Stimulated activated naive CD8-positive, alpha-beta T cell treated with anti-CD3 and anti-CD28 coated beads, Interleukin-15, Interleukin-2, amounts not matched to agents 100 ng/mL and 50 ng/mL, for 24 hours (primary cell): Measurements from ENCODE around the gene SCGB1A1.

Source experiments
- H3K27ac Mint-ChIP-seq: one replicate; pipeline ENCODE4 v1.8.0; 2021; ENCODE audit warnings: mild to moderate bottlenecking, mixed read lengths
- H3K27me3 Mint-ChIP-seq: one replicate; pipeline ENCODE4 v1.8.0; 2021; ENCODE audit warnings: mixed read lengths
- H3K36me3 Mint-ChIP-seq: one replicate; pipeline ENCODE4 v1.8.0; 2021; ENCODE audit warnings: low read depth, mixed read lengths
- H3K4me1 Mint-ChIP-seq: one replicate; pipeline ENCODE4 v1.8.0; 2021; ENCODE audit warnings: low read depth, mixed read lengths
- H3K4me3 Mint-ChIP-seq: one replicate; pipeline ENCODE4 v1.8.0; 2021; ENCODE audit warnings: mild to moderate bottlenecking, mixed read lengths
- H3K9me3 Mint-ChIP-seq: one replicate; pipeline ENCODE4 v1.8.0; 2021; ENCODE audit warnings: mixed read lengths

Gene SCGB1A1

GRCh38 chr11:62463121-62463542 lies 44.3 kb downstream of the SCGB1A1 start:
- Mint-ChIP-seq H3K9me3 (no peaks in the 10 kb centered on the region), H3K4me3 (no peak overlapping the region), H3K36me3 (no peaks in the 10 kb centered on the region), H3K4me1 (no peaks in the 10 kb centered on the region), H3K27ac (no peak overlapping the region), H3K27me3 (no peaks in the 10 kb centered on the region)

- Mint-ChIP-seq H3K27ac (no peak overlapping the region), H3K36me3 (no peaks in the 10 kb centered on the region), H3K27me3 (no peaks in the 10 kb centered on the region), H3K4me3 (no peak overlapping the region), H3K4me1 (no peaks in the 10 kb centered on the region), H3K9me3 (no peaks in the 10 kb centered on the region)
These were observed 45.8 kb downstream of the SCGB1A1 start for GRCh38 chr11:62464655-62465054.

DNA sequence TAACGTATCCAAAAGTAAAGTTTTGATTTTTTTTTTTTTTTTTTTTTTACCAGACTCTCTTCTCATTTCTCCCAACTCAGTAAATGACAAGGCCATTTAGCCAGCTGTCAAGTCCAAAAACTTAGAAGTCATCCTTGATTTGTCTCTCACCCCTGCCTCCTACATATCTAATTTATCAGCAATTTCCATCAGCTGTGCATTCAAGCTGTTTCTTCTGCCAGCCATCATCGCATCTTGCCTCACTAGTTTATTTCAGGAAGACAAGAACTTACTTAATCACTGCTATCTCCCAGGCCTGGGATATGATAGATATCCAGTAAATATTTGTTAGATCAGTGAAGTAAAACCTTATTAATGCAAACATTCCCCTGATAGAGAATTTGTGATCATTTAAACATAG lies 47.6 kb downstream of the SCGB1A1 start:
- Mint-ChIP-seq H3K27ac (no peak overlapping the region), H3K36me3 (no peaks in the 10 kb centered on the region), H3K9me3 (no peaks in the 10 kb centered on the region), H3K4me1 (no peaks in the 10 kb centered on the region), H3K4me3 (no peak overlapping the region), H3K27me3 (no peaks in the 10 kb centered on the region)

DNA sequence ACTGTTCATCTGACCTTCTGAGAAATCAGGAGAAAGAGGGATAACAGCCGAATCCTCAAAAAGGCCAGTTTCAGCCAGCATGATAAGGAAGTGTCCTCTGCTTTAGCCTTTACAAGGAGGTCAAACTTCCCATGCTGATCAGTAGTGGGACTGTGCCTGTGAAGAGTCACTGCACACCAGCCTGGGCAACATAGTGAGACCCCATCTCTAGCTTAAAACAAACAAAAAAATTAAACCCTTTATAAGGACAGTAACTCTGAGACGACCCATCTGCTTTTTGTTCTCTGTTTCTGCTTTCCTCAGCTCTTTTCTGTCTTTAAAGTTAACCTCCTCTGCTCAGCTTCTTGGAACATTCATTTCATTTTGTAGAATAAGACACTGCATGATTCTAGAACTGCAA lies 49.7 kb downstream of the SCGB1A1 start:
- no peaks in the 10 kb centered on the region for H3K36me3 Mint-ChIP-seq
- H3K4me3 Mint-ChIP-seq = no peak overlapping the region
- H3K4me1 Mint-ChIP-seq = peaks cover 6% of the 10 kb centered on the region
- H3K27ac Mint-ChIP-seq = no peak overlapping the region
- H3K27me3 Mint-ChIP-seq = no peaks in the 10 kb centered on the region
- H3K9me3 Mint-ChIP-seq = no peaks in the 10 kb centered on the region

GRCh38 chr11:62471603-62472002 lies 52.8 kb downstream of the SCGB1A1 start:
- H3K4me3 Mint-ChIP-seq = no peak overlapping the region
- H3K9me3 Mint-ChIP-seq = no peaks in the 10 kb centered on the region
- peaks cover 6% of the 10 kb centered on the region for H3K4me1 Mint-ChIP-seq
- no peaks in the 10 kb centered on the region for H3K27me3 Mint-ChIP-seq
- H3K27ac Mint-ChIP-seq = no peak overlapping the region
- H3K36me3 Mint-ChIP-seq = no peaks in the 10 kb centered on the region

DNA sequence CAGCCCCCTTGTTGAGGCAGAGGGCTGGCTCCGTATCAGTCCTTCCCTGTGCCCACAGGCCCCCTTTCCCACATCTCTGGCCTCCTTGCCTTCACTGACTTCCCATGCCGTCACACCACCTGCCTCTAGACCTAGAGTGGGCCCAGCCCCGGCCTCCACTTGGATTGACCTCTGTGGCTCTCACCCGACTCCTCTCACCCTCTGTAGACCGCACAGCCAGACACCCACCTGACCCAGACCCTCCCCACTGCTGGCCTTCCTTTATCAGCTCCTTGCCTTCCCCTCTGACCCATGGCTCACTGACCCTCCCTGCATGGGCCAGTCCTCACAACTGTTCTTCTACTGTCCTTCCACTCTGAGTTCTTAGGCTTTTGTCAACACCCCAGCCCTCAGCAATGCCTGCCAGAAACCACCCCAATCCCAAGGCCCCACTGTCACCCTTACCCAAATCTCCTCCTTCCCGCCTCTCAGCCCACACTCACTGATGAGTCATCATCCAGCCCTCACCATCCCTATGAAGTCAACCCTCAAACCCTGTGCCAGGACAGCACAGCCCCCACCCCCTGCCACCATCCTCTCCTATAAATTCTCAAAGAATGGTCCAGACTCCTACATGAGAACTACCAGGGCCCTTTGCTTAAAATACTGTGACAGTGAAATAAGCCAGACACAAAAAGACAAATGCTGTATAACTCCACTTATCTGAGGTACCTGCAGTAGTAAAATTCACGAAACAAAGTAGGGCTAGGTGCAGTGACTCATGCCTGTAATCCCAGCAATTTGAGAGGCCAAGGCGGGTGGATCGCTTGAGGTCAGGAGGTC lies 53.4 kb downstream of the SCGB1A1 start:
- Mint-ChIP-seq H3K27me3 (no peaks in the 10 kb centered on the region), H3K27ac (no peak overlapping the region), H3K4me3 (no peak overlapping the region), H3K9me3 (no peaks in the 10 kb centered on the region), H3K36me3 (no peaks in the 10 kb centered on the region), H3K4me1 (peaks cover 6% of the 10 kb centered on the region)
